Measurements from ENCODE around the gene SLC27A2. TPM values are rescaled to one million over a fixed set of nuclear protein-coding genes. Genes with fewer than 3 reads are reported as not detected.
"Not testable (repeated sequence)": the region's sequence is repeated elsewhere in the genome, so short reads cannot be mapped to it uniquely, and the experiment has no call there.

Gene SLC27A2
- total RNA-seq, 1 donor from 2014 or later = 0.51 TPM

GRCh38 chr15:50148362-50148963 is 33.5 kb upstream of the SLC27A2 start:
- H3K27me3 Mint-ChIP-seq (ENCODE audit: unreplicated experiment) = no peaks in the 10 kb centered on the region
- H3K27ac Mint-ChIP-seq (ENCODE audit: unreplicated experiment) = no peak overlapping the region
- peaks cover 8% of the 10 kb centered on the region for H3K4me1 Mint-ChIP-seq (ENCODE audit: unreplicated experiment)
- peak; percentile 40 for TF ChIP-seq CTCF (IDR thresholded peaks at IDR 0.05; ENCODE audit: unreplicated experiment)
- no peaks in the 10 kb centered on the region for H3K9me3 Mint-ChIP-seq (ENCODE audit: unreplicated experiment)
- H3K4me3 Mint-ChIP-seq (ENCODE audit: unreplicated experiment) = no peak overlapping the region
- H3K36me3 Mint-ChIP-seq (ENCODE audit: low read depth, unreplicated experiment) = no peaks in the 10 kb centered on the region
- DNase-seq (ENCODE audit: low spot score) = peak; percentile 54

- no peaks in the 10 kb centered on the region for H3K9me3 Mint-ChIP-seq (ENCODE audit: unreplicated experiment)
- H3K4me1 Mint-ChIP-seq (ENCODE audit: unreplicated experiment) = peaks cover 8% of the 10 kb centered on the region
- no peak for TF ChIP-seq CTCF (IDR thresholded peaks at IDR 0.05; ENCODE audit: unreplicated experiment)
- no peaks in the 10 kb centered on the region for H3K36me3 Mint-ChIP-seq (ENCODE audit: low read depth, unreplicated experiment)
- no peaks in the 10 kb centered on the region for H3K27me3 Mint-ChIP-seq (ENCODE audit: unreplicated experiment)
- no peak overlapping the region for H3K27ac Mint-ChIP-seq (ENCODE audit: unreplicated experiment)
- DNase-seq (ENCODE audit: low spot score) = no peak
- H3K4me3 Mint-ChIP-seq (ENCODE audit: unreplicated experiment) = no peak overlapping the region
These were observed 32.9 kb upstream of the SLC27A2 start for GRCh38 chr15:50149090-50149489.

GRCh38 chr15:50150349-50150748 is 31.6 kb upstream of the SLC27A2 start:
- TF ChIP-seq CTCF (IDR thresholded peaks at IDR 0.05; ENCODE audit: unreplicated experiment) = no peak
- Mint-ChIP-seq H3K36me3 (ENCODE audit: low read depth, unreplicated experiment) (no peaks in the 10 kb centered on the region), H3K4me1 (ENCODE audit: unreplicated experiment) (peaks cover 8% of the 10 kb centered on the region), H3K27ac (ENCODE audit: unreplicated experiment) (no peak overlapping the region), H3K4me3 (ENCODE audit: unreplicated experiment) (no peak overlapping the region), H3K27me3 (ENCODE audit: unreplicated experiment) (no peaks in the 10 kb centered on the region), H3K9me3 (ENCODE audit: unreplicated experiment) (no peaks in the 10 kb centered on the region)
- no peak for DNase-seq (ENCODE audit: low spot score)

- Mint-ChIP-seq H3K27ac (ENCODE audit: unreplicated experiment) (no peak overlapping the region), H3K4me3 (ENCODE audit: unreplicated experiment) (no peak overlapping the region), H3K4me1 (ENCODE audit: unreplicated experiment) (peaks cover 5% of the 10 kb centered on the region), H3K36me3 (ENCODE audit: low read depth, unreplicated experiment) (no peaks in the 10 kb centered on the region), H3K9me3 (ENCODE audit: unreplicated experiment) (no peaks in the 10 kb centered on the region), H3K27me3 (ENCODE audit: unreplicated experiment) (no peaks in the 10 kb centered on the region)
- no peak for TF ChIP-seq CTCF (IDR thresholded peaks at IDR 0.05; ENCODE audit: unreplicated experiment)
- no peak for DNase-seq (ENCODE audit: low spot score)
These were observed 31.1 kb upstream of the SLC27A2 start for GRCh38 chr15:50150851-50151250.

- no peak for TF ChIP-seq CTCF (IDR thresholded peaks at IDR 0.05; ENCODE audit: unreplicated experiment)
- H3K4me1 Mint-ChIP-seq (ENCODE audit: unreplicated experiment) = peaks cover 4% of the 10 kb centered on the region
- H3K27me3 Mint-ChIP-seq (ENCODE audit: unreplicated experiment) = no peaks in the 10 kb centered on the region
- no peaks in the 10 kb centered on the region for H3K36me3 Mint-ChIP-seq (ENCODE audit: low read depth, unreplicated experiment)
- no peak overlapping the region for H3K27ac Mint-ChIP-seq (ENCODE audit: unreplicated experiment)
- H3K4me3 Mint-ChIP-seq (ENCODE audit: unreplicated experiment) = no peak overlapping the region
- H3K9me3 Mint-ChIP-seq (ENCODE audit: unreplicated experiment) = no peaks in the 10 kb centered on the region
- DNase-seq (ENCODE audit: low spot score) = no peak
These were observed 30.5 kb upstream of the SLC27A2 start for GRCh38 chr15:50151476-50151875.

- not testable (repeated sequence) for H3K4me3 Mint-ChIP-seq (ENCODE audit: unreplicated experiment); H3K4me1 Mint-ChIP-seq (ENCODE audit: unreplicated experiment); H3K27ac Mint-ChIP-seq (ENCODE audit: unreplicated experiment); DNase-seq (ENCODE audit: low spot score); H3K27me3 Mint-ChIP-seq (ENCODE audit: unreplicated experiment); H3K36me3 Mint-ChIP-seq (ENCODE audit: low read depth, unreplicated experiment)
- peaks cover 13% of the 10 kb centered on the region for H3K9me3 Mint-ChIP-seq (ENCODE audit: unreplicated experiment)
These were observed 23.8 kb upstream of the SLC27A2 start for GRCh38 chr15:50158236-50158635.

Measured in endothelial cell (in vitro differentiated cells).